Measurements from ENCODE around the gene PAIP1. TPM values are rescaled to one million over a fixed set of nuclear protein-coding genes. Genes with fewer than 3 reads are reported as not detected.

Gene PAIP1
- total and polyA plus RNA-seq, 2 experiments from 2014 or later: 151 to 298 TPM

GRCh38 chr5:43536972-43537371 is 19.9 kb downstream of the PAIP1 start:
- H3K27ac ChIP-seq: no peak overlapping the region

GRCh38 chr5:43533646-43534045 is 23.2 kb downstream of the PAIP1 start:
- Histone ChIP-seq H3K9me3 (ENCODE audit: low read depth) (no peaks in the 10 kb centered on the region), H3K27ac (no peak overlapping the region), H3K27me3 (no peaks in the 10 kb centered on the region), H3K4me3 (no peak overlapping the region), H3K4me1 (ENCODE audit: low read depth) (no peaks in the 10 kb centered on the region), H3K36me3 (peaks cover 90% of the 10 kb centered on the region)
- no peak for TF ChIP-seq CTCF (IDR thresholded peaks at IDR 0.05; ENCODE audit: low read depth, low read length)
- no peak for DNase-seq (ENCODE audit: low read depth in 1 of 2, low spot score in 1 of 2)

More at GRCh38 chr5:43536972-43537371, 19.9 kb downstream of the PAIP1 start:
- Histone ChIP-seq H3K4me3 (no peak overlapping the region), H3K4me1 (ENCODE audit: low read depth) (no peaks in the 10 kb centered on the region), H3K9me3 (ENCODE audit: low read depth) (no peaks in the 10 kb centered on the region), H3K36me3 (peaks cover 87% of the 10 kb centered on the region), H3K27me3 (no peaks in the 10 kb centered on the region)
- DNase-seq (ENCODE audit: low read depth in 1 of 2, low spot score in 1 of 2): no peak
- TF ChIP-seq CTCF (IDR thresholded peaks at IDR 0.05; ENCODE audit: low read depth, low read length): no peak

DNA sequence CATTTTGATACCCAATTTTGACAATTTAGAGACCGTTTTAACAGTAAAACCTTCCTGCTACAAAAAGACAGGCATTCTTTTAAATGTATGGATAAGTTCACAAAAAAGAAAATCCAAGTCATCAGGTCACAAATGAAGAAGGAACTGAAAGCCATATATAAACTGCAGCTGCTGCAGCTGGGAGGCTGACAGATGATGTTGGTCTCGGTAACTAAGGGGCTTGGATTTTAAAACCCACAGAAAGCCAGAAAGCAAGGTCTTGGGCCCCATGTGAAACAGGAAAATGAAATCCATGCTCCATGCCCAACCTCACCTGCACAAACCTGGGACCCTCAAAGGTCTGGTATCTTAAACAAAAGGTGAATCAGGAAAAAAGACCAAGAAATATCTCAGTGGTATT is 26.2 kb downstream of the PAIP1 start:
- Histone ChIP-seq H3K9me3 (ENCODE audit: low read depth) (no peaks in the 10 kb centered on the region), H3K27ac (no peak overlapping the region), H3K27me3 (no peaks in the 10 kb centered on the region), H3K4me1 (ENCODE audit: low read depth) (no peaks in the 10 kb centered on the region), H3K36me3 (peaks cover 85% of the 10 kb centered on the region), H3K4me3 (no peak overlapping the region)
- DNase-seq (ENCODE audit: low read depth in 1 of 2, low spot score in 1 of 2): no peak
- TF ChIP-seq CTCF (IDR thresholded peaks at IDR 0.05; ENCODE audit: low read depth, low read length): no peak

DNA sequence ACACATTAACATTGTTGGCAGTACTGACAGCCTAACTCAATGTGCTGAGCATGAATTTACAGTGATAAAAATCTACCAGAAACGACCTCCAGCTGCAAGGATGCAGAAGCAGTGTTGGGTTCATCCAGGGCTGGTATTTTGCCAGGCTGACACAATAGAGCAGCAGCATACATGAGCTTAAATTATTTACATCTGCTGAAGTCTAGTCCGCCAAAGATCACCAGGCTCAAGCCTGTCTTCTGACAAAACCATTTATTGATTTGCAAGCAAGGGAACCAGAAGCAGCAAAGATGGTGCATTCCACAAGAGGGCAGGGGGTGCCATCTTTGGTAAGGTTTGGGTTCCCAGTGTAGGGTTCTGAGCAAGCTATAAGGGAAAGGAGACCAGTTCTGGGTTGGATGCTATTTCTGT is 33.2 kb downstream of the PAIP1 start:
- Histone ChIP-seq H3K9me3 (ENCODE audit: low read depth) (no peaks in the 10 kb centered on the region), H3K4me1 (ENCODE audit: low read depth) (no peaks in the 10 kb centered on the region), H3K27me3 (no peaks in the 10 kb centered on the region), H3K27ac (no peak overlapping the region), H3K4me3 (no peak overlapping the region), H3K36me3 (peaks cover 23% of the 10 kb centered on the region)
- peak in 1 of 2 donors; percentile 2 for DNase-seq (ENCODE audit: low read depth in 1 of 2, low spot score in 1 of 2)
- TF ChIP-seq CTCF (IDR thresholded peaks at IDR 0.05; ENCODE audit: low read depth, low read length): no peak

- H3K9me3 ChIP-seq (ENCODE audit: low read depth): no peaks in the 10 kb centered on the region
- no peak overlapping the region for H3K4me3 ChIP-seq
- no peak for TF ChIP-seq CTCF (IDR thresholded peaks at IDR 0.05; ENCODE audit: low read depth, low read length)
- DNase-seq (ENCODE audit: low read depth in 1 of 2, low spot score in 1 of 2): no peak
- peaks cover 4% of the 10 kb centered on the region for H3K36me3 ChIP-seq
- H3K27me3 ChIP-seq: no peaks in the 10 kb centered on the region
- no peaks in the 10 kb centered on the region for H3K4me1 ChIP-seq (ENCODE audit: low read depth)
- no peak overlapping the region for H3K27ac ChIP-seq
Measured at GRCh38 chr5:43520615-43521014, 36.3 kb downstream of the PAIP1 start.

DNA sequence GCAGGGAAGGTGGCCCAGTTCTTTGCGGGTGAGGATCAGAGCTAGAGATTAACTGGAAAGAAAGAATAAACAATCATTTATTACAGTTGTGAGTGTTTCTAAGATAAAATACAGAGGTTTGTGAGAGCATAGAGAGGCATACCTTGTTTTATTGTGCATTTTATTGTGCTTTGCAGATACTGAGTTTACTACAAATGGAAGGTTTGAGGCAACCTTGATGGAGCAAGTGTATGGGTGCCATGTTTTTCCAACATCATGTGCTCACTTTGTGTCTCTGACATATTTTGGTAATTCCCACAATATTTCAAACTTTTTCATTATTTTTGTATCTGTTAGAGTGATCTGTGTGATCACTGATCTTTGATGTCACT is 41.2 kb downstream of the PAIP1 start:
- Histone ChIP-seq H3K9me3 (ENCODE audit: low read depth) (no peaks in the 10 kb centered on the region), H3K27ac (peak overlapping the region; percentile 87), H3K27me3 (no peaks in the 10 kb centered on the region), H3K4me1 (ENCODE audit: low read depth) (peaks cover 7% of the 10 kb centered on the region), H3K36me3 (no peaks in the 10 kb centered on the region), H3K4me3 (peak overlapping the region; percentile 59)
- TF ChIP-seq CTCF (IDR thresholded peaks at IDR 0.05; ENCODE audit: low read depth, low read length): no peak
- peak in 1 of 2 donors; percentile 8 for DNase-seq (ENCODE audit: low read depth in 1 of 2, low spot score in 1 of 2)
